Kidney capillary endothelial cell (primary cell): ENCODE measurements around the gene DCANP1.
"Not testable (repeated sequence)": the region's sequence is repeated elsewhere in the genome, so short reads cannot be mapped to it uniquely, and the experiment has no call there.

Source experiments
- DNase-seq: peaks from one replicate; pipeline ENCODE4 v3.0.0-alpha.2; 2018; ENCODE audit warnings: low spot score

Gene DCANP1, protein sequence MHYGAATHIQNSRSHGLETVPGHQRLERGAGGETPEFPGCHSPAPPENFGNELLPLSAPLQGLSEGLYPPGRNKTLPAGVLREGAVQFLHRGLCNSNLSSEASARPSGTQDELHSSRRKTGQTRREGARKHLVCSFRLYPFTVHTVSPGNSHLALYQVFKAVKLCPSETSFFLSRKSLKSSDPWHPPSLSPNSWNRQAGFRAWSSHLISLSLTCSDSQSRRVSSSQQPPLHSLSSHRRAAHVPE

DNA sequence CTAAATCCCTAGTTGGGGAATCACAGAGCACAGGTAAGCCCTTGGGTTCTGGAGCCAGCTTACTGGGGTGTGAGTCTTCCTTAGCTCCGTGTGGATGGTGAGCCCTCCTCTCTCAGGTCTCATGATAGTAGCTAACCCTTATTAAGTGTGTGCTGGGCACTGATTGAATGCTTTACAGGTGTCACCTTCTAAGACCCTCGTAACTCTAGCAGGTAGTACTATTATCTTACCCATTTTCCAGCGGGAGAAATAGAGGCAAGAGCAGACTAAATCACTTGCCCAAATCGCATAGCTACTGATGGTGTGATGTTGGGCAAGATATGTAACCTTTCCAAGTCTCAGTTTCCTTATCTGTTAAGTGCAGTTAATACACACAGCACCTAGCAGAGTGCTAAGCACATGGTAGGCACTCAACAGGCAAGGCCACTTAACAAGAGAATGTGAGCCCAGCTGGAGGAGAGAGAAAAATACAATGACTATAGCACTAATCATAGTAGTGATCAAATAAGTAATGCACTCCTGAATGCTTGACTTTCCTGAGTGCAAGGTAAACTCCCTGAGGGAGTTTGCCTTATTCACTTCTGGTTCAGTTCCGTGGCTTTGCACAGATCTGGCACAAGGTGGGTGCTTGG is at the start of gene DCANP1:
Gene DCANP1, minus strand, starts transcription at position 51 of the 632 bp plus-strand sequence. CDS start 240 bp downstream, outside the sequence.
- no peak for DNase-seq

DNA sequence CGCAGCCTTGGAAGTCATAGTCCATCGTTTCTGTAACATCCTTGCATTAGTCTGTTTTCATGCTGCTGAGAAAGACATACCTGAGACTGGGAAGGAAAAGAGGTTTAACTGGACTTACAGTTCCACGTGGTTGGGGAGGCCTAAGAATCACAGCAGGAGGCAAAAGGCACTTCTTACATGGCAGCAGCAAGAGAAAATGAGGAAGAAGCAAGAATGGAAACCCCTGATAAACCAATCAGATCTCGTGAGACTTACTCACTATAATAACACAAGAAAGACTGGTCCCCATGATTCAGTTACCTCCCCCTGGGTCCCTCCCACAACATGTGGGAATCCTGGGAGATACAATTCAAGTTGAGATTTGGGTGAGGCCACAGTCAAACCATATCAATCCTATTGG is 48.4 kb upstream of the DCANP1 start:
- not testable (repeated sequence) for DNase-seq

DNA sequence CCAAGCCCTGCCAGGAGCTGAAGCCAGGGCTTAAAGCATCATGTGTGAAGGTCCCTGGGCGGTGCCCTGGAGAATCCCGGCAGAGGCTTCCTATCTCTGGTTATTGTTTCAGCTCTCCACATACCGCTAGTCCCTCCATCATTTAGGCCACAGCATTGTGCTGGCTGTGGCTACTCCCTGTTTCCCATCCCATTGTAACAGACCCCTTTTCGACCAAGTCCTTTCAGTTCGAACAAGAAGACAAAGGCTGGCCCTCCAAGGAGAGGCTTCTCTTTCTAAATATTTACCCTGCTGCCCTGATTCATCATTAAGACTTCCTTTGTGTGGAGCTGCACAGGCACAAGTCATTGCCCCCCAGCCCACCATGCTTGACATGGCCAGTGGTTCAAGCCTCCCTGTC is 47.0 kb upstream of the DCANP1 start:
- DNase-seq = no peak

DNA sequence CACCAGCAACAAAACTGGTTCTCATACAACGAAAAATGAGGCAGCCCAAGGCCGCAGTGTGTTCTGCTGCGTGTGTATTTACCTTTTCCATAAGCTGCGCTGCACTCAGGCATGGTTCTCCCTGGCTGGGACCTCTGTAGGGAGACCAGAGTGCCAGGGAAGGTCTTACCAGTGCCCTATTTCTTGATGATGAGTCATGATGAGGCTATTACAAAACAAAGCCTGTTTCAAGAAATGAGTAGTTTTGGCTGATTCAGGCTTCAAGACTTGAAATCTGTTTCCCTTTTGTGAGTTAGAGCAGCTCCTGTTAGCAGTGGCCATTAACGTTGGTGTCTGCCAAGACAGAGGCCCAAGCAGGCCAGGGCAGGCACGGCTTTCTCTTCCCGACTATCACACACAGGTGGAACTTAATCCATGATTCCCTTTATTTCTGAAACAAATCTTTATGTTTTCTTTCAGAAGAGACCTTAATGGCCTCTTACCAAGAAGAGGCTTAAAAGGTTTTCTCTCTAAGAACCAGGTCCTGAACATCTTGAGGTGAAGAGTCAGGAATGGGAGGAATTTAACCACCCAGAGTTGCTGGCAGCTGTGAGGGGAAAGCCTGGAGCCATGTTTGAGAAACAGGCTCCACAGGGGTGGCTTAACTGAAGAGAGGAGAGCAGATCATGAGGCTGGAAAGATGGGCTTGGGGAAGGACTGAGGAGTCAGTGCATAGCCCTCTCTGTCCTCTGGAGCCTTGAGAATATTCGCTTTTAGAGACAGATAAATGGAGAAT is 46.4 kb upstream of the DCANP1 start:
- peak; percentile 25 for DNase-seq

DNA sequence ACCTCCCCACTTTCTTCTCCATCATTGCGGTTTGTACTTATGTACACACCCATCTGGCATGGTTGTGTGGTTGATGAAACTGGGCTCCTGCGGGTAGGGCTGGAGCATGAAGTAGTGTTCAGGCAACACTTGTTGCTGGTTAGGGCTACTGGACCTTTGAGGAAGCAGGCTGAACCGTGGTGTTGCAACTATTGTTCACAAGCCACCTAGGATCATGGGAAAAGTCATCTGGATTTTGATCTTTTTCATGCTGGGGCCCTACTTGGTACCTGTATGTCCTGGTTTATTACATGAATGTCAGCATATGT is 45.1 kb upstream of the DCANP1 start:
- DNase-seq = no peak

DNA sequence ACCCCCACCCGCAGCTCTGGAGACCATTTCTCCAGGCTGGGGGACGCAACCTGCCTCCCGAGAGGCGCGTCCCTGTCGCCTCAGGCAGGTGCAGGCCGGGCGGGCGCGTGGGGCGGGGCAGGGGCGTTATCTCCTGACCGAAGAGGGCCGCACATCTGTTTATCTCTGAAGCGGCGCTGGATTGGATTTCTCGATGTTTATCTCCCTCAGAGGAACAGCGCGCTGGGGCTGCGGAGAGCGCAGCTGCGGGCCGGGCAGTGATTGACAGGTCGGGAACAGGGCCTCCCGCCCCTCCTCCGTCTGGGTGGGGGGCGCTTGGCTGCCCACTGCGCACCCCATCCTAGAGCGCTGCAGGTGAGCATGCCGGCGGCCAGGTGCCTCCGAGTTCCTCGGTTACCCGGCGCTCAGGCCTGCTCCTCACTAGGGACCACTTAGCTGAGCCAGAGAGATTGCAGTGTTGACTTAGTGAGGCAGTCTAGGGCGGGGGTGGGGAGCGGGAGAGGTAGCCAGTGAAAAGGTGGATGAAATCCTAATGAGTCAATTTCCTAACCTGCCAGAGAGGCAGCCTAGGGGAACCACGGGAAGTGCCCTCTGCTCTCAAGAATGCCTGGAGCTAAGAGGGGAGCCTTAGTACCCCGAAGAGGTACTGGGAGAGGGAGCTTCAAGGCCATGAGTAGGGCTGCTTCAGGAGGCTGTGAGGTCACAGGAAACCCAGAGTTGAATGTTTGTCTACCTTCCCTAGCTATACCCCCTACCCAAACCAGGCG is 44.6 kb upstream of the DCANP1 start:
- DNase-seq = no peak

DNA sequence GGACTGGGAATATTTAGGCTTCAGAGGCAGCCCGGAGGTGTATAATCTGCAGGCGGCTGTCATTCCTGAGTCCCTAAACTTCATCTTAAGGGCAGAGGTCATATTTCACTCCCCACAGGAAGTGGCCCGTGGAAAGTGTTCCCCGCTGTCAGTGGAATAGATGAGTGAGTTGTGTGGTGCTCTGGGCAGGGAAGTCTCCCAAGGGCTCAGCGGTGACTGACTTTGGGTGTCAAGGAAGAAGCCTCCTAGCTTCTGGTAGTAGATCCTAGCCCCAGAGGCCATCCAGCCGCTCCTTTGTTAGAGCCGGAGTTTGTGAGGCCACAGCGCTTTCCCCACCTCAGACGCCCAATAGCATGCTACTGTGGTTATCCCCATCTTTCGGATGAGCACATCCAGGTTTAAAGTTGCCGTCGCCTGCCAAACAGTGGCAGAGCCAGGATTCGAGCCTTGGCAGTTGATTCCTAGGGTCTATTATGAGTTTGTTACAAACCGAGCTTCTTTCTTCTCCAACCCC is 43.9 kb upstream of the DCANP1 start:
- DNase-seq = no peak

DNA sequence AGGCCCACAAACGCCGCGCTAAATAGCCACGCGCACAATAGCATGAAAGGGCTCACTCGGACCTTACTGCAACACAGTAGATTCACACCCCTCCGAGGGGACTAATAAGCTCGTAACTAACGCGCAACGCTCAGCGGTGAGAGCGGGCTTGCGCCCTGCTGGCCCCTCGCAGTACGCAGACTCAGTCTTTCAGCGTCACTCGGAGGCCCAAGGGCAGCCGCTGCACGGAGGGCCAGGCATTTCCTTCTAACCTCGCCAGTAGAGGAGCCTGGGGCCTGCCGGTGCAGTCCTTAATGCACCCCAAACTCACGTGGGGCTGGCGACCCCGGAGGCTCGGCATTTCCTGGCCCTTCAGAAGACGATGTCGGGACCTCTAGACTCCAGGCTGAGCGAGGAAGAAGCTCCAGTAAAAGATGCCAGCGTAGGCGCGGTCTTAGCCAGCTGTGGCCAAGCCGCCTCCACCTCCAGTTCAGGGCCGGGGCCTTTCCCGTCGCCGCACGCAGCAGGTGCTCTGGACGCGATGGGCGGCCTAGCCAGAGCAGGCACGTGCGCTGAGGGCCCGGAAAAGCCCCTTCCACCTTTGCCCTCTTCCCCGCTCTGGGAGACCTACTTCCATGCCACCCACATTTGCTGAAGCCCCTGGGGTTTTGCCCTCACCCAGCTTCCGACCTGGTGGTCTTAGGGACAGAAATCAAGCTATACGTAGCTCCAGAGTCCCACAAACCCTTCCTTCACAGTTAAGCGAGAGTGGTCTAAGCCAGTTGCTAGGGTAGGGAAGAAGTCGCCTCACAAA is 43.3 kb upstream of the DCANP1 start:
- DNase-seq = no peak

DNA sequence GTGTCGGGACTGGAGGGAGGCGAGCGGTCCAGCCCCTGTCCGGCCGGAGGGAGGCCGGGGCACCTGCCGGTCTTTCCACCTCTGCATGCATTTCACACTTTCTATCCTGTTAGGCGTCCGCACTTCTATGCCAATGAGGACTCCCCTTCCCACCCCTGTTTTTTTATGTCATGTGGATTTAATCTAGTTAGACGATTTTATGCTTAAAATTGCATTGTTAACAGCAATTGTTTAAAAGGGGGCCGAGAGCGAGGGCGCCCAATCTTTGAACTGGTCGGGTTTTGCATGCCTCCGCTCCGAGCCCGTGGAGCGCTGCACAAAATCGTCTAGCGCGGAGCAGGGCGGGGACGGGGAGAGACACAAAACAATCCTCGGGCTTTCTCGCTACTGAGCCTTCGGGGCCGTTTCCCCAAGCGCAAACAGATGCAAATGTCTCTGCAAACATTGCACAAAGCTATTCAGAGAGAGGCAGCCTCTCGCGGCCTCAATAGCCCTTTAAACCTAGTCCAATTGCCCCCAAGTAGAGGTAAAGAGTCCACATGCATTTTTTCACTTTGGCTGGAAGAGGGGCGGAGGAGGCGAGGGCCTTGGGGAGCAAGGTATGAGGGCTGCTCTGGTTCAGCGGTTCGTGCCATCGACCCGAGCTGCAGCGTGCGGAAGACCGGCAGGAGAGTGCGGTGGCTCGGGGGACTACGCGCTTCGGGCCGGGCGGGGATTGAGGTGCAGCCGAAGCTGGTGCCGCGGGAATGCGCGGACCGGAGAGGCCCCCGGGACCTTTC is 42.5 kb upstream of the DCANP1 start:
- no peak for DNase-seq

DNA sequence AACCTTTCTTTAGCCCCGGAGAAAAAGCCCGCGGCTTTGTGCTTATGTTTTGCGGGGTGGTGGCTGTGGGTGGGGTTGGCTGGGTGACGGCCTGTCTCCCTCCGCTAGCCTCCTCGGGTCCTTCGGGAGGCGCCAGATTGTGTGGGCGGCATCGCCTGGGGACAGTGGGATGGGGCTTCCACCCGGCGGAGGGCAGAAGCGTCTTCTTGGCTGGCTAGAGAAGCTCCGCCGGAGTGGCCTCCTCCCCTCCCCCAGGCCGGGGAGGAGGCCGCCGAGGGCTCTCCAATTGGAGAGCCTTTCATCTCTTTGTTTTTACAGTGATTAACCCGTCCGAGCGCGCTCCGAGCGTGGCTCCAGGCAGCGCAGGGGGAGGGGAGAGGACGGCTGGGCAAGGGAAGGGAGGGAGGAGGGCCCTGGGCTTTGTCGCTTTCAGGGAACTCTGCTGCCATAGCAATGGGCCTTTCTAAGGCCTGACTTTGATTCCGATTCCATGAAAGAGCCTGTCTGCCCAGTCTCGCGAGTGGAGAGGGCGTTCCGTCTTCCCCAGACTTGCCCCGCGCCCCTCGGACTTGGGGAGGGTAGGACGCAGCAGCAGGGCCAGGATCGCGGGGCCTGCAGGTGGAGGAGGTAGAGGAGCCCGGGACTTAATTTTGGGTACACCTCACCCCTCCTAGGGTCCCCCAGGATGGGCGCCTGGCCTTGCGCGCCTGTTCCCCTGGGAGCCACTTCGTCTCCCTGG is 41.7 kb upstream of the DCANP1 start:
- no peak for DNase-seq

DNA sequence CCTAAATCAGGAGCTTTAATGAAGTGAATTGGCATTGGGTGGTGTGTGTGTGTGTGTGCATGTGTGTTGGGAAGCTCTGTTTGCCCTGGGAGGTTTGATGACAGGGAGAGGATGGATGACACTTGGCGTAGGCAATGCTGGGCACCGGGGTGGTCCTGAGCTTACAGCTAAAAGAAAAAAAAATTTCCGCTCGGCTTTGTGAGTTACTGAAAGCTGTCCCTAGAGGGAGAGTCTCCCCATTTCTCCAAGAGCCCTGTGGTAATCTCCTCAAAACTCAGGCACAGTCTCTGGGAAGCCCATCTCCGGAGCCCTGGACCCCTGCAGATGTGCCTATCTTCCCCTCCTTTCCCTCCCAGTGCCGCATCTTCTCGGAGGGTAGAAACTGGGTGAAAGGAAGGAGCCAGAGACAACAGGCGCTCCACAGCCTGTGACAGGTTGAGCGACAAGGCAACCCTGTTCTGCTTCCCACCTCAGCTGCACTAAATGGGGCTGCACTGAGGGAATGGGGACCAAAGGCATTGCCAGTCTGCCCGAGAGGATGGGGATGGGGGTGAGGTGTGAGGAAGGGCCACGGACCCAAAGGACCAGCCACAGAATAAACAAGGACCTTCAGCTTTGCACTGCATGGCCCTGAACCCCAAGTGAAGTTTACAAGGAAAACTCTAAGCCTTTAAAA is 40.8 kb upstream of the DCANP1 start:
- DNase-seq = no peak

DNA sequence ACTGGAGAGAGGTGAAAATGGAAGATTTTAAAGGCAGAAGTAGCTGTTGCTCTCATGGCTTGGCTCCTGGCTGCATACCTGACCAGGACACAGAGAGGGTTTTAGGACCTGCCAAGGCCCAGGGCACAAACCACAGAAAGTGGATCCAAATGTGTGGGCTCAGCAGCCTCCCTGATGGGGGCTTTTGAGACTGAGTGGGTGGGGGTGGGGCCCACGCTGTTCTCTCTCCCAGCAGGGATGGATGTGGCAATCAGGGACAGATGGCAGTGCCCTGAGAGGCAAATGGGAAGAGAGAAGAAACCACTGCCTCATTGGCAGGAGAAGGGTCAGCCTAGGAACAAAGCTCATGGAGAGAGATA is 39.9 kb upstream of the DCANP1 start:
- DNase-seq = no peak

DNA sequence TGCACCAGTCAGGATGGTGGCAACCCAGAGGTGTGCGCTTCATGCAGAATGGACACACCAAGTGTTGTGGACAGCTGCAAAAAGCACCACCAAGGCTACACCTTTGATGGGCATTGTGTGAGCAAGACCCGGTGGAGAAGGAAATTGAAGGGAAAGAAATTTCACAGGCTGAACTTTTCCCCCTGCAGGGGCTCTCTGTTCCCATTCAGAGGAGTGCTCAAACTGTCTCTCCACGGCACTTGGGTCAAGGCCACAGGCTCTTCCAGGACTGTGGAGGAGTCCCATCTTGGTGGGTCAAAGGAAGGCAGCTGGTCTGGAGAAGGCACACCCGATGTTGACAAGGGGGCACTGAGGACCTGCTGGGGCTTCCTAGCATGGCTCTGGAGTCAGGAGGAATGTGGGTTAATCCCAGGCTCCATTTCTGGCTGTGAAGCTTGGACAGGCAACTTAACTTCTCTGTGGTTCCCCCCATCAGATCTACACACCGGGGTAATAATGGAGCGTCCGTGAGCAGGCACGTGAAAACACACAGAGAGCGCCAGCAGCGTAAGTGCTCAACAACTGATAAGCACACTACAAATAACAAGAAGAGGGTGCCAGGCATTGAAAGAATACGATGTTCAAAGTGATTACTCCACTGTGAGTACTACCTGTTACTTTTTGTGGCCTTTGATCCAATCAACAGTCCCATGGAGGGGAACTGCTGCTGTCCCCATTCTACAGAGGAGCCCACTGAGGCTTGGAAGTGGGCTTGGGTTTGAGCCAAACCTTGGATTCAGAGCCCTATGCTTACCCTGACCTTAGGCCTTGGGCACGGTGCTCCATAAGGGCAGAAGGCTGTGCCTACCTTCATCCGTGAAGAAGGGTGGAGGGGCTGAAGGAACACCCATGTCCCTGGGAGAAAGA is 39.2 kb upstream of the DCANP1 start:
- no peak for DNase-seq

DNA sequence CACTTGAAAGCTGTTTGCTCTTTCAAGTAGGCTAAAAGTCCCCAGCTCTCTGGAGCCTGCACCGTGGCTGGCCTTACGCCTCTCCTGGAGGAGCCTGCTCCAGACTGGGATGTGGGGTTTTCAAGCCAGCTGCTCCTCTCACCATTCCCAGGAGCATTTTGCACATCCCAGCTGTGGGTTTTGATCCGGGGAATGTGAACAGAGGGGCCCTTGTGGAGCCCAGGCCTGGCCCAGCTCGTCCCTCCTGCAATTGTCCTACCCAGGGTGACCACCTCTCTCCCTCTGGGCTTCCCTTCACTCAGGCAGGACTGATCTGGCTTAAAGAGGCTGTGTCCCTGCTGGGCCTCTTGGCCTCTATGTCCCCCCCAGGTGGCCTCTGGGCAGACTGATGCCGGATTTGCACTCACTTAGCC is 37.5 kb upstream of the DCANP1 start:
- DNase-seq = no peak

DNA sequence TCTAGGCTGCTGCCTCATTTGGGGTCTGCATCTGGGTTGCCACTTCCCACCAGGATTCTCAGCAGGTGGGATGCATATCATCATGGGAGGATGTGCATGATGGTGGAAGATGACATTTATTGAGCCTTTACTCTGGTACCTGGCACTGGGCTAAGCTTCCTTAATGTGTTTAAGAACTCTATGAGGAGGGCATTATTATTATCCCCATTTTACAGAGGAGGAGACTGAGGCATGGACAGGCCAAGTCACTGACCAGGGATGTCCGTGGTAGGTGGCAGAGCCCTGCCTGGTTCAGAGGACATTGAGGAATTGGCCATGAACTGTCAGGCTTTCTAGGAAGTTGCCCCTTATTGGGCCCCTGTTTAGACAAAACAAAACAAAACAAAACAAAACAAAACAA is 36.1 kb upstream of the DCANP1 start:
- DNase-seq = no peak

DNA sequence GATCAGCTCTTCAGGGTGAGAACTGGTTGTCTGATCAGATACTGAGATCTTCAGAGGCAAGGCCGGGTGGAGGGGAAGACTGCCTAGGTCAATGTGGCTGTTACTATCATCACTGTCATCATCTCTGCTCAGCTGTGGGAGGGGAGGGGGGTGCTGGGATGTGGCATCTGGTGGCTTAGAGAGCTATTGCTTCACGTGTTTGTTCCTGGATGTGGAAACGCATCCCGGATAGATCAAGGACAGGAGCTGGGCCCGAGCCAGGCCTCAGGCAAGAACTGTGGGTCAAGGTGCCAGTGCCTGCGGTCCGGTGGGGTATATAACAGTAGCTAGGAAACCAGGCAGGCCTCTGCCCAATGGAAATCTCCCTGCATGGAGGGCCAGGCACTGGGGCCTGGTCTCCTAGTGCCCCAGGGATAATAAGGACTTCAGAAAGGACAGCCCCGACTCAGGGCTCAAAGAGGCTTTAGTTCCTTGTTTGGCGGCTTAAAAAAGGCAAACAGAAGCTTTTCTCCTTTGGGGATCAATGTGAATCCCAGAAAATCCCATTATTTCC is 35.3 kb upstream of the DCANP1 start:
- no peak for DNase-seq

DNA sequence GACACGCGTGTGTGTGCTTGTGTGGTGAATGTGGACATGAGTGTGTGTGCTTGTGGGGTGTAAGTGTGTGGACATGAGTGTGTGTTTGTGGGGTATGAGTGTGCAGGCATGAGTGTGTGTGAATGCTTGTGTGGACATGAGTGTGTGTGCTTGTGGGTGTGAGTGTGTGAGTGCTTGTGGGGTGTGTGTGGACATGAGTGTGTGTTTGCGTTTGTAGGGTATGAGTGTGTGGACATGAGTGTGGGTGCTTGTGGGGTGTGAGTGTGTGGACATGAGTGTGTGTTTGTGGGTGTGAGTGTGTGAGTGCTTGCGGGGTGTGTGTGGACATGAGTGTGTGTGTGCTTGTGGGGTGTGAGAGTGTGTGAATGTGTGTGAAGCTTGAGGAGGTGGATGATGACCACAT is 34.8 kb upstream of the DCANP1 start:
- no peak for DNase-seq

DNA sequence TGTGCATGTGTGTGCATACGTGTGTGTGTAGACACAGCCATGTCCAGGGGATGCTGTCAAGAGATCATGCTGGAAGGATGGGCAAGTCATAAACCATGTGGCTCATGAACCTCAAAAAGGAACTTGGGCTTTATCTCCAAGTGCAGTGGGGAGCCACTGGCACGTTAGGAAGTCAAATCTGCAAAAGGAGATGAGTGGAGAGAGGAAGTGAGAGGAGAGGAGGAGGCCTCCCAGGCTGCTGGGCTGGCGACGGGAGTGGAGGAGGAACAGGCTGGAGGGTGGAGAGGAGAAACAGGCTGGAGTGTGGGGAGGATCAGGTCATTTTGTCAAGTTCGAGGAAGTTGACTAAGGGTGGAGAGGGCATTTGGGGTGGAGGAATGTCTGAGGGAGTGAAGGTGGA is 34.2 kb upstream of the DCANP1 start:
- DNase-seq = no peak
